ENCODE measurements around the gene LGALS13. TPM values are rescaled to one million over a fixed set of nuclear protein-coding genes. Genes with fewer than 3 reads are reported as not detected.

Gene LGALS13
- total RNA-seq = not detected

- ATAC-seq (no peak), DNase-seq (no peak)
- H3K9me3 Mint-ChIP-seq = peaks cover 8% of the 10 kb centered on the region
- H3K27me3 Mint-ChIP-seq (ENCODE audit: low read depth) = peaks cover 42% of the 10 kb centered on the region
- H3K36me3 Mint-ChIP-seq (ENCODE audit: insufficient read depth) = no peaks in the 10 kb centered on the region
- no peak within 1 kb of the TSS for H3K4me3 Mint-ChIP-seq
- no peaks in the 10 kb centered on the region for H3K4me1 Mint-ChIP-seq (ENCODE audit: low read depth)
Observed at GRCh38 chr19:39602224-39602623, at the start of gene LGALS13. Gene LGALS13 (plus strand): TSS chr19:39602524. CDS start chr19:39602569, 45 bp downstream.

GRCh38 chr19:39553082-39553652 lies 49.2 kb upstream of the LGALS13 start:
- Mint-ChIP-seq H3K27me3 (ENCODE audit: low read depth) (no peaks in the 10 kb centered on the region), H3K36me3 (ENCODE audit: insufficient read depth) (no peaks in the 10 kb centered on the region), H3K4me1 (ENCODE audit: low read depth) (peaks cover 15% of the 10 kb centered on the region), H3K4me3 (no peak overlapping the region), H3K9me3 (no peaks in the 10 kb centered on the region)
- DNase-seq = no peak
- ATAC-seq = no peak

- ATAC-seq (no peak), DNase-seq (no peak)
- H3K27me3 Mint-ChIP-seq (ENCODE audit: low read depth) = no peaks in the 10 kb centered on the region
- no peaks in the 10 kb centered on the region for H3K36me3 Mint-ChIP-seq (ENCODE audit: insufficient read depth)
- peaks cover 28% of the 10 kb centered on the region for H3K4me1 Mint-ChIP-seq (ENCODE audit: low read depth)
- H3K4me3 Mint-ChIP-seq = no peak overlapping the region
- no peaks in the 10 kb centered on the region for H3K9me3 Mint-ChIP-seq
Observed at GRCh38 chr19:39554701-39555311, 47.5 kb upstream of the LGALS13 start.

- DNase-seq (no peak), ATAC-seq (no peak)
- Mint-ChIP-seq H3K4me1 (ENCODE audit: low read depth) (peaks cover 31% of the 10 kb centered on the region), H3K4me3 (no peak overlapping the region), H3K9me3 (no peaks in the 10 kb centered on the region), H3K36me3 (ENCODE audit: insufficient read depth) (no peaks in the 10 kb centered on the region), H3K27me3 (ENCODE audit: low read depth) (no peaks in the 10 kb centered on the region)
Observed at GRCh38 chr19:39555883-39556282, 46.4 kb upstream of the LGALS13 start.

- no peaks in the 10 kb centered on the region for H3K27me3 Mint-ChIP-seq (ENCODE audit: low read depth)
- no peak for DNase-seq
- peak; percentile 68 to 70 for ATAC-seq
- H3K4me1 Mint-ChIP-seq (ENCODE audit: low read depth) = peaks cover 26% of the 10 kb centered on the region
- H3K36me3 Mint-ChIP-seq (ENCODE audit: insufficient read depth) = no peaks in the 10 kb centered on the region
- H3K4me3 Mint-ChIP-seq = peak overlapping the region; percentile 66
- H3K9me3 Mint-ChIP-seq = no peaks in the 10 kb centered on the region
Observed at GRCh38 chr19:39557811-39558623, 44.3 kb upstream of the LGALS13 start.

GRCh38 chr19:39558624-39559117 lies 43.7 kb upstream of the LGALS13 start:
- Mint-ChIP-seq H3K36me3 (ENCODE audit: insufficient read depth) (no peaks in the 10 kb centered on the region), H3K9me3 (no peaks in the 10 kb centered on the region), H3K4me3 (peak overlapping the region; percentile 66), H3K27me3 (ENCODE audit: low read depth) (no peaks in the 10 kb centered on the region), H3K4me1 (ENCODE audit: low read depth) (peaks cover 25% of the 10 kb centered on the region)
- peak; percentile 51 to 65 for ATAC-seq
- no peak for DNase-seq

GRCh38 chr19:39563408-39563807 lies 38.9 kb upstream of the LGALS13 start:
- peaks cover under 1% of the 10 kb centered on the region for H3K27me3 Mint-ChIP-seq (ENCODE audit: low read depth)
- DNase-seq (no peak), ATAC-seq (no peak)
- no peaks in the 10 kb centered on the region for H3K36me3 Mint-ChIP-seq (ENCODE audit: insufficient read depth)
- H3K4me3 Mint-ChIP-seq = no peak overlapping the region
- H3K4me1 Mint-ChIP-seq (ENCODE audit: low read depth) = peaks cover 13% of the 10 kb centered on the region
- no peaks in the 10 kb centered on the region for H3K9me3 Mint-ChIP-seq

GRCh38 chr19:39566064-39566463 lies 36.3 kb upstream of the LGALS13 start:
- H3K4me1 Mint-ChIP-seq (ENCODE audit: low read depth) = no peaks in the 10 kb centered on the region
- no peak overlapping the region for H3K4me3 Mint-ChIP-seq
- no peaks in the 10 kb centered on the region for H3K36me3 Mint-ChIP-seq (ENCODE audit: insufficient read depth)
- no peaks in the 10 kb centered on the region for H3K9me3 Mint-ChIP-seq
- ATAC-seq (no peak), DNase-seq (no peak)
- H3K27me3 Mint-ChIP-seq (ENCODE audit: low read depth) = peaks cover 8% of the 10 kb centered on the region

- Mint-ChIP-seq H3K9me3 (peaks cover 8% of the 10 kb centered on the region), H3K4me3 (no peak overlapping the region), H3K4me1 (ENCODE audit: low read depth) (no peaks in the 10 kb centered on the region), H3K36me3 (ENCODE audit: insufficient read depth) (no peaks in the 10 kb centered on the region), H3K27me3 (ENCODE audit: low read depth) (peaks cover 19% of the 10 kb centered on the region)
- ATAC-seq = no peak
- no peak for DNase-seq
Observed at GRCh38 chr19:39568604-39569003, 33.7 kb upstream of the LGALS13 start.

- H3K4me1 Mint-ChIP-seq (ENCODE audit: low read depth) = no peaks in the 10 kb centered on the region
- ATAC-seq (peak; percentile 91), DNase-seq (no peak)
- no peak overlapping the region for H3K4me3 Mint-ChIP-seq
- H3K9me3 Mint-ChIP-seq = peaks cover 9% of the 10 kb centered on the region
- peaks cover 29% of the 10 kb centered on the region for H3K27me3 Mint-ChIP-seq (ENCODE audit: low read depth)
- peaks cover 1% of the 10 kb centered on the region for H3K36me3 Mint-ChIP-seq (ENCODE audit: insufficient read depth)
Observed at GRCh38 chr19:39582442-39582841, 19.9 kb upstream of the LGALS13 start.

GRCh38 chr19:39582891-39583625 lies 19.3 kb upstream of the LGALS13 start:
- no peak for DNase-seq

GRCh38 chr19:39587496-39587895 lies 14.8 kb upstream of the LGALS13 start:
- peaks cover 22% of the 10 kb centered on the region for H3K27me3 Mint-ChIP-seq (ENCODE audit: low read depth)
- DNase-seq (no peak), ATAC-seq (no peak)
- H3K36me3 Mint-ChIP-seq (ENCODE audit: insufficient read depth) = no peaks in the 10 kb centered on the region
- no peak overlapping the region for H3K4me3 Mint-ChIP-seq
- H3K4me1 Mint-ChIP-seq (ENCODE audit: low read depth) = no peaks in the 10 kb centered on the region
- H3K9me3 Mint-ChIP-seq = no peaks in the 10 kb centered on the region

More at GRCh38 chr19:39582891-39583625, 19.3 kb upstream of the LGALS13 start:
- H3K4me1 Mint-ChIP-seq (ENCODE audit: low read depth) = no peaks in the 10 kb centered on the region
- H3K4me3 Mint-ChIP-seq = no peak overlapping the region
- peaks cover 1% of the 10 kb centered on the region for H3K36me3 Mint-ChIP-seq (ENCODE audit: insufficient read depth)
- peak; percentile 61 to 64 for ATAC-seq
- peaks cover 9% of the 10 kb centered on the region for H3K9me3 Mint-ChIP-seq
- peaks cover 26% of the 10 kb centered on the region for H3K27me3 Mint-ChIP-seq (ENCODE audit: low read depth)

- Mint-ChIP-seq H3K4me1 (ENCODE audit: low read depth) (no peaks in the 10 kb centered on the region), H3K27me3 (ENCODE audit: low read depth) (peaks cover 22% of the 10 kb centered on the region), H3K36me3 (ENCODE audit: insufficient read depth) (no peaks in the 10 kb centered on the region), H3K4me3 (no peak overlapping the region), H3K9me3 (no peaks in the 10 kb centered on the region)
- DNase-seq = no peak
- ATAC-seq = no peak
Observed at GRCh38 chr19:39588066-39588465, 14.3 kb upstream of the LGALS13 start.

GRCh38 chr19:39590265-39590664 lies 12.1 kb upstream of the LGALS13 start:
- no peaks in the 10 kb centered on the region for H3K4me1 Mint-ChIP-seq (ENCODE audit: low read depth)
- no peaks in the 10 kb centered on the region for H3K9me3 Mint-ChIP-seq
- no peak overlapping the region for H3K4me3 Mint-ChIP-seq
- H3K27me3 Mint-ChIP-seq (ENCODE audit: low read depth) = peaks cover 25% of the 10 kb centered on the region
- ATAC-seq (no peak), DNase-seq (no peak)
- no peaks in the 10 kb centered on the region for H3K36me3 Mint-ChIP-seq (ENCODE audit: insufficient read depth)

All from activated T-cell treated with anti-CD3 and anti-CD28 coated beads, Interleukin-2, amount 50 U/mL, for 4 hours (primary cell).